Measurements from ENCODE around the gene UXS1.
"Not testable (repeated sequence)": the region's sequence is repeated elsewhere in the genome, so short reads cannot be mapped to it uniquely, and the experiment has no call there.

Gene UXS1

DNA sequence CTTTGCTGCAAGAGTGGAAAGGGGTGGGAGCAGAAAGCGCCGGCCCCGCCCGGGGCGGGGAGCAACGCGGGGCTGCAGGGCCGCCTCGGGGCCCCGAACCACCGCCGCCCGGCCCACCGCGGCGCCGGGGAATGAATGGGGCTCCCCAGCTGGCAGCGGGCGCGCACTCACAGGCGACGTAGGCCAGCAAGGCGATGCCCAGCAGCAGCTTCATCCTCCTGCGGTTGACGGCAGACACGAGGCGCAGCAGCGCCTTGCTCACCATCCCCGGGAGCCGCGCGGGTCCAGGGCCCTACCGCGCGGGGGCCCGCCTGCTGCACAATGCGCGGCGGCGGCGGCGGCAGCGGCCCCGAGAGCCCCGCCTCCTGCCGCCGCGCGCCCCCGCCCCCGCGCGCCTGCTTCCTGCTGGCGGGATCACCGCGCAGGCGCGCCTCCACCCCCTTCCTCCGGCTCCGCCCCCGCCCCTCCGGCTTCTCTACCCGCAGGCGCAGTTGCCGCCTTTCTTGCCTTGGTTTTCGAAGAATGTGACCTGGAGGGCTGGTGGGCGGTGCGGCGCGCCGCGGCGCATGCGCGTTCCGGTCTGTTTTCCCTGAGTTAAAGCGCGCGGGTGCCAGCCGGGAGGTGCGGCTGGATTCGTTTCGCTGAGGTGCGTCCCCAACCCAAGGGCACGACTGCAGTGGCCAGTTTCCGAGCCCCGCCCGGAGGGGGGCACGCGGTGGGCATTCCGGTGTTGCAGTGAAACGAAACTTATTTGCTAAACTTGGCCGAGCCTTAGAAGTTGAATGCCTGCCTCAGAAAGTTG is at the start of gene UXS1:
Gene UXS1 (minus strand): TSS at position 325 of the 802 bp plus-strand sequence. CDS start 60 bp downstream, at position 265.
- peak; percentile 100 for DNase-seq

- DNase-seq, result not testable (repeated sequence)
Observed at GRCh38 chr2:106239491-106239890, 45.4 kb upstream of the UXS1 start.

GRCh38 chr2:106235392-106235791 is 41.3 kb upstream of the UXS1 start:
- DNase-seq, result not testable (repeated sequence)

DNA sequence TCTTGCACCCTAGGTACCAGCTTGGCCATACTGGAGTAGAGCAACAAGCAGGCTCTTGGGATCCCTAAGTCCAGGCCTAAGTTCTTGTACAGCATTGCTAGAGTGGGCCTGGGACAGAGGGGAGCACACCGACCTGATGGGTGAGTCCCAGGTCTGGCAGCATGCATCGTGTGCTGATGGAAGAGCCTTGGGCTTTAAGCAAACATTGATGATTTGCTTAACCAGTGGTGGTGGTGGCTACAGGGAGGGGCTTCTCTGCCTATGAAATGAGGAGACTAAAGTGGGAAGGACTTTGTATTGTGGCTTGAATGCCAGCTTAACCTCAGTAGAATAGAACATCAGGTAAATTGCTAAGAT is 39.2 kb upstream of the UXS1 start:
- DNase-seq, result no peak

- no peak for DNase-seq
Observed at GRCh38 chr2:106232638-106233349, 38.7 kb upstream of the UXS1 start.

- no peak for DNase-seq
Observed at GRCh38 chr2:106223347-106223746, 29.2 kb upstream of the UXS1 start.

DNA sequence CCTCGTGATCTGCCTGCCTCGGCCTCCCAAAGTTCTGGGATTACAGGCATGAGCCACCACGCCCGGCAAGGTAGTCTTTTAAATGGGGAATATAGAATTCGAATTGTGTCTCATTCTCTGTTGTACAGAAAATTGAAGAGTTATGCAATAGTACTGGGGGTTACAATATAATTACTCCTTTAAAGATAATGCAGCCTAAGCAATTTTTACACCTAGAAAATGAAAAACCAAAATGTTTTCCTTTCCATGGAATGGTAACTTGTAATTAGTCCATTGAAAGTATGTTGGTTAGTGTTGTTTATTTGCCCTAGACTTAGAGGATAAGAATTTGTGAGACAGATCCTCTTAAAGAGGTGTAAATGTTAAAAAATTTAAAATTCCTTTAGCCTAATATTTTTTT is 28.0 kb upstream of the UXS1 start:
- DNase-seq, result not testable (repeated sequence)

- no peak for DNase-seq
Observed at GRCh38 chr2:106219813-106220212, 25.7 kb upstream of the UXS1 start.

DNA sequence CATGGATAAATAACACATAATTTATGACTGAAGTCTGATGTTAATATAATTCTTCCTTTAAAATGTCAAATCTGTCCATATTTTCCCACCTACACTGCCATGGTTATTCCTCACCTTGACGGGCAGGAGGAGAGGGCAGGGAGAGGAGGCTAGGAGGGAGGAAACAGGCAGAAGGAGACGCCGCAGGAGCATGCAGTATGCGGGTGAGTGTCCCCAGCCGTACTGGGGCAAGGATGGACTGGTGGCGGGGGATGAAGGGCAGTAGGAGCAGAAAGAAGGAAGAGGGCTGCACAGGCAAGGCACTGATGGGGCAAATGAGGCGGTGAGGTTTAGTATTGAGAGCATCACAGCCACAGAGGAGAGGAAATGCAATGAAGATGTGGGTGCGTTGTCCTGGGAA is 25.1 kb upstream of the UXS1 start:
- not testable (repeated sequence) for DNase-seq

GRCh38 chr2:106208874-106209273 is 14.8 kb upstream of the UXS1 start:
- no peak for DNase-seq

GRCh38 chr2:106208399-106208798 is 14.3 kb upstream of the UXS1 start:
- DNase-seq, result no peak

DNA sequence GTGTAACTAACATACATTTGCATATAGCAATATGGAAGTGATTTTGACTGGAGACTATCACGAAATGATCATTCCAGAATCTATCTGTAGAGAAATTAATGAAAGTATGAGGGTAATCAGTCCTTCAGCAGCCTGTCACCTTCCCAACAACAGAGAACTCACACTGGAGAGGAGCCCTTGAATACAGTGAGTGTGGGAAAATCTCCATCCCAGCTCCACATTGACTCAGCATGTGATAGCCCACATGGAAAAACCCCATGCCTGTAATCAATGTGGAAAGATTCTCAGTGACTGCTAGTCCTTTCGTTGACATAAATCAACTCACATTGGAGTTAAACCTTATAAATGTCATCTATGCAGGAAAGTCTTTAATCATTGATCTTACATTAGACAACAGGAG is 13.1 kb upstream of the UXS1 start:
- no peak for DNase-seq

GRCh38 chr2:106205488-106205887 is 11.4 kb upstream of the UXS1 start:
- no peak for DNase-seq

- not testable (repeated sequence) for DNase-seq
Observed at GRCh38 chr2:106204551-106204950, 10.4 kb upstream of the UXS1 start.

DNA sequence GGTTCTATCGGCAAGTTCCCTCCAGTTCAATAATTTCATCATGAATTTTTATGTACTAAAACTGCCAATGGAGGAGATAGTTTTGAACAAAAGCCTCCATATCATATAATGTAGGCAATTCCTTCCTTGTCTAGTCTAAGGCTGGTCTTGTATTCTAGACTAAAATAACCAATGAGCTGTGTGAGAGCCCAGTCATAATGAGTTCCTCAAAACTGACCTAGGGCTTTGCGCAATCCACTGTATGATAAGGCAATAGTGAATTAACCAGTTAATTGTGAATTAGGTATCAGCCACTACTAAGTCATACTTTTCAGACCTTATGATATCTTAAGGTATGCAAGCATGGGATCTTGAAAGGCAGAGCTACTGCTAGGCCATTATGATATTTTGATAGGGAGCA is 7.6 kb upstream of the UXS1 start:
- DNase-seq, result no peak

- DNase-seq, result no peak
Observed at GRCh38 chr2:106197878-106198277, 3.8 kb upstream of the UXS1 start.

DNA sequence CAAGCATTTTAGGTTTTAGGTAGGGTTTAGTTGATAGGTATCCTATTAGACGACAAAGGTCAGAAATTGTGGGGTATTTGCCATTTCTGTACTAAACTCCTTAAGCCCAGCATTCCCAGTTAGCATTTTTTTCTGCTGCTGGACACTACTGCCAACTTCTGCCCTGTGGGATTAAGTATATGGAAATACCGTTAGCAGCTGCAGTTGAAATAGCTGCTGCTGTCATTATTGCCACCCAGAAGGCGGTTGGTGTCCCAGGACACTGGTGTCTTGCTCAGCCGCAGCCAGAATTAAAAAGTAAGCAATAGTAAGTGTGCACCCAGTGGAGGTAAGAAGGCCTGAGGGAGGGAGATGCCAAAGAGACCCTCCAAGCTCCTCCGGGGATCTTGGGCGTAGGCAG is 1.9 kb upstream of the UXS1 start:
- DNase-seq, result no peak

- DNase-seq, result no peak
Observed at GRCh38 chr2:106195456-106195855, 1.4 kb upstream of the UXS1 start.

DNA sequence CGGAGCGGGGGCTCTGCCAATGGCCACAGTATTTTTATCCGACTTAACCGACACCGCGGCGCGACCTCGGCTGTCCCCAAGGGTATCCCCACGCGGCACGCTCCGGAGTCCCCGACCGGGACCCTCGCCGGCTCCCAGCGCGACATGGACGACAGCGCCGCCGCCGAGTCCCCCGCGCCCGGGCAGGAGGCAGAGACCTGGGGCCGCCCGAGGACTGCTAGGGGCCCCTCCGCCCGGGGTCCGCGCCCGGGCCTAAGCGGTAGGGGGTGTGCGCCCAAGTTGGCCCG is 468 bp downstream of the UXS1 start:
- DNase-seq, result no peak

- peak; percentile 84 for DNase-seq
Observed at GRCh38 chr2:106192752-106193689, 1.1 kb downstream of the UXS1 start.

- no peak for DNase-seq
Observed at GRCh38 chr2:106191511-106192016, 2.5 kb downstream of the UXS1 start.

DNA sequence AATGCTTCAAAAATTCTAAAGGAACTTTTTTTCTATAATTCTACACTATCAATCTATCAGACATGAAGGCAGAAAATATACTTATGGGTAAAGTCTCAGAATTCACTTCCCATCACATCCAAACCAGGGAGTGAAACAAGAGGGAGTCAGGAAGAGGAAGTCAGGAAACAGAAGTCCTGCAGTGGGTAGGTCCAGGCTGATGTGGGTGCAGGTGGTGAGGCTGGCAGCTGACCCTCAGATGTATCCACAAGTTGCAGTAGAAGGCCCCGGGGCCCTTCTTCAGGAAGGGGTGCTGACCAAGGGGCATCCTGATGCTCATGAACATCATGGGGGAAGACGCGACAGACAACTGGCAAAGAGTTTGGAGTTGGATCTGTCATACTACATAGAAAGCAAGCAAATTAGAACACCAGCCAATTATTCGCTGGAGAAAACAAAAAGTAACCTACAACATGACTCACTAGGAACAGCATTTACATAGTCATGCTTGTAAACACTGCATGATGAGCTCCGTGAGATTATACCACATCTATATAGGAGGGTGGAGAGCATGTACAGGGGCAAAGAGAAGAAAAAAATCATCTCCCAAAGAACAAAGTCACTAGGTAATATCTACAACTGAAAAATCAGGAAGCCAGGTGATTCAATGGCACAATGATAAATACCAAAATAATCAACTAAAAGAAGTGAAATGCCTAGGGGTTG is 4.2 kb downstream of the UXS1 start:
- no peak for DNase-seq

- DNase-seq, result no peak
Observed at GRCh38 chr2:106189325-106189724, 4.8 kb downstream of the UXS1 start.

All from activated effector memory CD4-positive, alpha-beta T cell treated with anti-CD3 and anti-CD28 coated beads, Interleukin-2, amount 50 U/mL, for 16 hours (primary cell).